ENCODE measurements around the gene SAMD8. TPM values are rescaled to one million over a fixed set of nuclear protein-coding genes. Genes with fewer than 3 reads are reported as not detected.

The SAMD8 gene
- total RNA-seq, 1 donor from 2014 or later, result 21.7 TPM

- Histone ChIP-seq H3K36me3 (peaks cover 62% of the 10 kb centered on the region), H3K27ac (no peak overlapping the region), H3K9me3 (no peaks in the 10 kb centered on the region), H3K4me3 (no peak overlapping the region), H3K27me3 (ENCODE audit: low read depth) (no peaks in the 10 kb centered on the region), H3K4me1 (peaks cover 45% of the 10 kb centered on the region)
- DNase-seq (peak; percentile 95), ATAC-seq (peak; percentile 34 to 40)
- intact Hi-C loops (cut with DNase I), result no loop called here
- peak; percentile 94 for TF ChIP-seq CTCF (IDR thresholded peaks at IDR 0.05)
Measured at GRCh38 chr10:75230600-75231038, 119.2 kb downstream of the SAMD8 start.

Other genes with a start within 250 kb of the SAMD8 start
- gene VDAC2, start 99.1 kb downstream of the SAMD8 start, total RNA-seq, result 120 TPM
- gene COMTD1, start 124.3 kb downstream of the SAMD8 start, total RNA-seq, result 18.3 TPM

Data from lower lobe of right lung (tissue), 2 donors.